GM18873 (cell line): ENCODE data around the gene LSM2.

Experiments used
- ATAC-seq: cut with Tn5 transposase; IDR thresholded peaks from one replicate; pipeline ENCODE4 v1.9.1; 2021; ENCODE audit warnings: mild to moderate bottlenecking, moderate library complexity, moderate number of reproducible peaks; ENCODE audit not compliant: unreplicated experiment, low FRiP score

LSM2 gene

DNA sequence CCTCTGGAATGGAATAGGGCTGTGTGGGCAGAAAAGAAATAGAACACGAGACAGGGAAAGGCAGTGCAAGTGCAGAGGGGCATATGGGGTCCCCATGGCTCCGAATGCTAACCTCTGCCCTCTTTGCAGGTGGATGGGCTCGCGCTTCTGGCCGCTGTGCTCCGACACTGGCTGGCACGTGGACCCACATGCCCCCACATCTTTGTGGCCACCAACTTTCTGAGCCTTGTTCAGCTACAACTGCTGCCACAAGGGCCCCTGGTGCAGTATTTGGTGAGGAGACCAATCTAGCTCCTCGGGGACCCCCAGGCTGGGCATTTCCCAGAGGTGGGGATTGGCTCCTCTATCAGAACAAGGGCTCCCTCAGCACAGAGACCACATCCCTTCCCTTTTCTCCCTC is 45.4 kb downstream of the LSM2 start:
- ATAC-seq, result no peak

DNA sequence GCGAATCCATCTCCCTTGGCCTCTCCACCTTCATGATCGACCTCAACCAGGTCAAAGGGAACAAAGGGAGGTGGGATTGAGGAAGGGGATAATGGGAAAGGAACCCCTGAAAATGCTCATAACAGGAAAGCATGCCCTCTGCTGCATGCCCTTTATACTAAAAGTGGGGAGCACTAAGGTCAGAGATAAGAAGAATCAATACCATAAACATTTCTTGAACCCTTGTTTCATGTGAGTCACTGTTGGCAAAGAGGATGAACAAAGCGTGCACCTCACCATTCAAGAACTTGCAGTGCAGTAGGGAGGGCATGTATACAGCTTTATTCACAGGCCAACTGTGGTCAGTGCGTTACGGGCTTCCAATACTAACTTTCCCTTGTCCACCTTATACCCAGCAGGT is 46.0 kb downstream of the LSM2 start:
- ATAC-seq, result no peak

DNA sequence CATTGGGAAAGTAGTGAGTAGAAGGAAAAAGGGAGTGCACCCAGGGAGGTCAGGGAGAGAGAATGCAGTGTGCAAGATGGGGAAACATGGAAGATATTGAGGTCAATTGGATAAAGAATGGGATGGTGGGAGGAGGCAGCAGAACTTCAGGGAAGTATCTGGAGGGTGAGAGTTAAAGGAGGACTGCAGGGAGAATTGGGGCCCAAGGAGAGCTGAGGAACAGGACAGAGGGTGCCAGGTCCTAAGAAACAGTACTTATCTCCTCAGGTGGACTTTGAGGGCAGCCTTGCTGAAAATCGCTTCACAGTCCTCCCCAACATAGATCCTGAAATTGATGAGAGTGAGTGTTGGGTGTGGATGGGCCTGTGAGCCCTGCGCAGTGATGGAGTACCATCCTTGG is 48.5 kb downstream of the LSM2 start:
- no peak for ATAC-seq

DNA sequence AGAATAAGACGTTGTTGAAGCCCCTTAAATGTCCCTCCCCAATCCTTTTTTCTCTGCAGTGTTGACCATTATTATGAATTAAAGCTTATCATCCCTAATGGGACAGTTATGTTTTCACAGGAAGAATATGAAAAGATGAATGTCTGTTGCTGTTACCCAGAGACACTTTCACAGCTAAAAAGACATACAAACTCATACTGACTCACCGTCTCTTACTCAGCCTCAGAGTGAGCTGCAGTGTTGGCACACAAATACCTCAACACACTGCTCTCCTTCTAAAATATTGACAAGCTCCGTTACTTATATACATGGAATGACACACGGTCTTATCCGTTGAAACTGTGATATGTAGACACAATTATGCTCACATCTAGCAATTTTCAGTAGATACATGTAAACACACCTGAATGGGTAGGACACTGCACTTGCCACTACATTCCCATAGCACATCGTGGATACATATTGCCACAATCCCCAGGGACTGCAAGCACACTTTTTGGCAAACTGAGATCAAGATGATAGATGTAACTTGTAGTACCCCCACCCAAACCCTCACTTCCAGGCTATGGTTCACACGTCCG is 53.9 kb downstream of the LSM2 start:
- no peak for ATAC-seq

DNA sequence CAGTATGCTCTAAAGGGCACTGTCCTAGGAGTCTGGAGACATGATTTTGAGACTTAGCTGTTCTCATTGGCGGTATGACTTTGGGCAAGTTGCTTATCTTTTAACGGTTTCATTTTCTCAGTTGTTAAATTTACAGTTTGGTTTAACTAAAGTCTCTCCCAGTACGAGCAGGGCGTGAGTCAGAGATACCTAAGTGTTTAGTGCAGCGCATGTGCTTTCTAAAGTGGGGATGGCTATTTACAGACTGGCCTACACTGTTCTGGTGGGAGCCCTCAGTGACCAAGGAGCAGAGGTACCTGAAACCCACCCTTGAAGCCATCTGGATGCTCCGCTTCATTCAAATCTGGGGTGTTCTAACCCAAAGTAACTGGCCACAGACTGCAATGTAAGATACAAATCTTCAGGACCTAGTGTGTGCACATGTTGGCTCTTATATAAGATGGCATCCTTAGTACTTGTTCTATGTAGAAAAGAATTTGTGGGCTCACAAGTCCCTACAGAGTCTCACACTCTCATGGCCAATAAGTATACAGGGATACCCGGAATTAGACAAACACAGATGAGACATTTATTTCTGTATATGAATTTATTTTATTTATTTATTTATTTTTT is 56.2 kb downstream of the LSM2 start:
- no peak for ATAC-seq

DNA sequence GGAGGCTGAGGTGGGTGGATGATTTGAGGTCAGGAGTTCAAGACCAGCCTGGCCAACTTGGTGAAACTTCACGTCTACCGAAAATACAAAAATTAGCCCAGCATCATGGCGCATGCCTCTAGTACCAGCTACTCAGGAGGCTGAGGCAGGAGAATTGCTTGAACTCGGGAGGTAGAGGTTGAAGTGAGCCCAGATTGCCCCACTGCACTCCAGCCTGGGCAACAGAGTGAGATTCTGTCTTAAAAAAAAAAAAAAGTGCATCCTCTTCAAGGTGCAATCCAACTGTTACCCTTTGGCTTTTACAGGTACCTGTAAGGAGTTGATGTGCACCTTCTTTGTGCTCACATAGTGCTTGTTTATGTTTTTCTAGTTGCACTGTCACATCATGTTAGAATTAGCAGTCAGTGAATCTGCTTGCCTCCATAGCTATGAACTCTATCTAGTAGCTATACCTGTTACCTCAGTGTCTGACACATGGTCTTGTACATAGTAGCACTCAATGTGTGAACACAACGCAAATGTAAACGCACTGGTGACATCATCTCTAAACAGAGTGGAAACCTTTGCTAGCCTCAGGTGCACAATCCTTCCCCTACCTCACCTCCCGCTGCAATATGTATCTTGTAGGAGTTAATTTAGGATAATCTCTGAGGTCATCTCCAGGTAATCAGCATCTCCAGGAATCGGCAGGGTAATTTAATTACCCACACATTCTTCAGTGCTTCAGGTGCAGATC is 57.3 kb downstream of the LSM2 start:
- ATAC-seq, result no peak
